Gastroesophageal sphincter (tissue), 3 donors: ENCODE results near the gene PRKCZ.

Experiments used
- POLR2A ChIP-seq, 2 donors: fragments of 450-650 bp; IDR thresholded peaks; one replicate each; pipeline ENCODE4 v1.6.1; 2017; ENCODE audit warnings: antibody characterized with exemption in 2 of 2, mild to moderate bottlenecking in 2 of 2, moderate library complexity in 1 of 2
- POLR2AphosphoS5 ChIP-seq: sonication (generic); formaldehyde crosslinking; IDR thresholded peaks from one replicate; pipeline ENCODE4 v1.6.1; 2017; ENCODE audit warnings: antibody characterized with exemption
- TF ChIP-seq, protein P1 (sequence below), 4 experiments: fragments of 200-600 bp in 2 of 4; fragments of 450-650 bp in 2 of 4; sonication (generic) in 1 of 4; IDR thresholded peaks; one replicate each; pipeline ENCODE4 v1.5.1; 2017 to 2019; ENCODE audit warnings: antibody characterized with exemption in 4 of 4, mild to moderate bottlenecking in 2 of 4, moderate library complexity in 2 of 4

DNA sequence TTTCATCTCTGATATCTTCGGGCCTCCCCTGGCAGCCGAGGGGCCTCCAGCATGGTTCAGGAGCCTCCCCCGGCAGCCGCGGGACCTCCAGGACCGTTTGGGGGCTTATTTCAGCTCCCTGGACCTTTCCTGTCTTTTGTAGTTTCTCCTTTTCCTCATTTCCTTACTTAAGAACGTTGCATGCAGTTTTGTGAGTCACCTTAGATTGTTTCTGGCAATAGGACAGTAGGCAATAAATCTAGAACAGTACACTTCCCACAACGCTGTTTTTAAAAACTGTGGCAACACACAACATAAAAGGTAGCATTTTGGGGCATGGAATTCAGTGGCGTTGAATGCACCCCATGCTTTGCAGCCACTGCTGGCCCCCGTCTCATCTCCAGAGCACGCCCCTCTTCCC is 120.0 kb downstream of the PRKCZ start:
- TF ChIP-seq, protein P1, sequence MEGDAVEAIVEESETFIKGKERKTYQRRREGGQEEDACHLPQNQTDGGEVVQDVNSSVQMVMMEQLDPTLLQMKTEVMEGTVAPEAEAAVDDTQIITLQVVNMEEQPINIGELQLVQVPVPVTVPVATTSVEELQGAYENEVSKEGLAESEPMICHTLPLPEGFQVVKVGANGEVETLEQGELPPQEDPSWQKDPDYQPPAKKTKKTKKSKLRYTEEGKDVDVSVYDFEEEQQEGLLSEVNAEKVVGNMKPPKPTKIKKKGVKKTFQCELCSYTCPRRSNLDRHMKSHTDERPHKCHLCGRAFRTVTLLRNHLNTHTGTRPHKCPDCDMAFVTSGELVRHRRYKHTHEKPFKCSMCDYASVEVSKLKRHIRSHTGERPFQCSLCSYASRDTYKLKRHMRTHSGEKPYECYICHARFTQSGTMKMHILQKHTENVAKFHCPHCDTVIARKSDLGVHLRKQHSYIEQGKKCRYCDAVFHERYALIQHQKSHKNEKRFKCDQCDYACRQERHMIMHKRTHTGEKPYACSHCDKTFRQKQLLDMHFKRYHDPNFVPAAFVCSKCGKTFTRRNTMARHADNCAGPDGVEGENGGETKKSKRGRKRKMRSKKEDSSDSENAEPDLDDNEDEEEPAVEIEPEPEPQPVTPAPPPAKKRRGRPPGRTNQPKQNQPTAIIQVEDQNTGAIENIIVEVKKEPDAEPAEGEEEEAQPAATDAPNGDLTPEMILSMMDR (IDR thresholded peaks at IDR 0.05), result no peak
- no peak for TF ChIP-seq POLR2A (IDR thresholded peaks at IDR 0.05)
- TF ChIP-seq POLR2AphosphoS5, result no peak
